ENCODE measurements around the gene PIM3.

GRCh38 chr22:49957826-49958365, 2.7 kb upstream of the PIM3 start:
- no peak for TF ChIP-seq CTCF (IDR thresholded peaks at IDR 0.05)
- TF ChIP-seq POLR2A (IDR thresholded peaks at IDR 0.05), result no peak
